NCI-H2029 (cell line): ENCODE measurements around the gene MGAT5.
A peak's percentile ranks its signal among the peaks of the same experiment; 100 is the strongest.
"Not testable (repeated sequence)": the region's sequence is repeated elsewhere in the genome, so short reads cannot be mapped to it uniquely, and the experiment has no call there.

Experiments
- DNase-seq: peaks from one replicate; lab custom pipeline; 2025; lab: John Stamatoyannopoulos, UW

MGAT5 gene

GRCh38 chr2:134468776-134469175, 214.9 kb downstream of the MGAT5 start:
- no peak for DNase-seq

GRCh38 chr2:134469516-134470115, 215.7 kb downstream of the MGAT5 start:
- no peak for DNase-seq

GRCh38 chr2:134470561-134471168, 216.8 kb downstream of the MGAT5 start:
- DNase-seq: no peak

GRCh38 chr2:134476982-134477381, 223.1 kb downstream of the MGAT5 start:
- not testable (repeated sequence) for DNase-seq

GRCh38 chr2:134479696-134480330, 225.9 kb downstream of the MGAT5 start:
- DNase-seq: no peak

- DNase-seq: no peak
Observed at GRCh38 chr2:134482131-134482723, 228.4 kb downstream of the MGAT5 start.

GRCh38 chr2:134482766-134483340, 229.0 kb downstream of the MGAT5 start:
- DNase-seq: no peak

GRCh38 chr2:134489732-134490384, 236.0 kb downstream of the MGAT5 start:
- no peak for DNase-seq

GRCh38 chr2:134490559-134490958, 236.7 kb downstream of the MGAT5 start:
- no peak for DNase-seq

GRCh38 chr2:134491022-134491421, 237.2 kb downstream of the MGAT5 start:
- DNase-seq: no peak

- peak; percentile 98 for DNase-seq
Observed at GRCh38 chr2:134491771-134492441, 238.0 kb downstream of the MGAT5 start.

GRCh38 chr2:134493797-134494196, 239.9 kb downstream of the MGAT5 start:
- no peak for DNase-seq

- no peak for DNase-seq
Observed at GRCh38 chr2:134498654-134499053, 244.8 kb downstream of the MGAT5 start.

- no peak for DNase-seq
Observed at GRCh38 chr2:134499307-134499926, 245.5 kb downstream of the MGAT5 start.

- no peak for DNase-seq
Observed at GRCh38 chr2:134500211-134500935, 246.5 kb downstream of the MGAT5 start.

- no peak for DNase-seq
Observed at GRCh38 chr2:134501476-134502091, 247.7 kb downstream of the MGAT5 start.

GRCh38 chr2:134502104-134502503, 248.2 kb downstream of the MGAT5 start:
- no peak for DNase-seq
